WTC11 (cell line): Measurements from ENCODE around the gene SLBP.

ENCODE experiments used
- CTCF ChIP-seq: fragments of 200-600 bp; IDR thresholded peaks from 2 replicates; pipeline ENCODE4 v1.8.0; 2022; ENCODE audit warnings: antibody characterized with exemption
- SP1 ChIP-seq: sonication (generic); formaldehyde crosslinking; conservative IDR thresholded peaks from 2 replicates; pipeline ENCODE4 v1.8.1; 2022; ENCODE audit warnings: missing genetic modification reagents

- TF ChIP-seq SP1 (CRISPR knock-in tag) (no peak), CTCF (no peak)
Observed at GRCh38 chr4:1757836-1758235, 45.7 kb upstream of the SLBP start.
